GM18867 (cell line): ENCODE results near the gene OR2H1.

Experiments
- ATAC-seq: cut with Tn5 transposase; IDR thresholded peaks from one replicate; pipeline ENCODE4 v1.9.1; 2021; ENCODE audit warnings: mild to moderate bottlenecking, moderate library complexity; ENCODE audit not compliant: unreplicated experiment

OR2H1 gene

GRCh38 chr6:29509239-29509638 lies 52.3 kb downstream of the OR2H1 start:
- peak; percentile 69 for ATAC-seq

DNA sequence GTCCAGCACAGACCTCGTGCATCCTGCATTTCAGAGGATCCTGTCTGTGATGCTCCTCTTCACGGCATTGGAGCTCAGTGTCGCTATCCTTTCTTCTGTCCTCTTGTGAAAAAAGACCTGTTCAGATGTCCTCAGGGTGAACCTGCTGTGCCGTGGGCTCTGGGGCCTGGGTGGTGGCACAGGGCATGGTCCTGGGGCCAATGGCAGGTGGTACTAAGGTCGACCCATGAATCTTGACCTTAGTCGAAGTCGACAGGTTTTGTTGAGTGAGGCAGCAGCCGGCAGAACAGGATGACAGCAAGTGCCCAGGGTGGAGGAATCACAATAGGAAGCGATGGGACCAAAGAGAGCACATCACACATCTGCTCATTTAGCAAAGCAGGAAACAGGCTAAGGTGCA lies 52.8 kb downstream of the OR2H1 start:
- no peak for ATAC-seq

GRCh38 chr6:29510202-29510601 lies 53.2 kb downstream of the OR2H1 start:
- no peak for ATAC-seq

DNA sequence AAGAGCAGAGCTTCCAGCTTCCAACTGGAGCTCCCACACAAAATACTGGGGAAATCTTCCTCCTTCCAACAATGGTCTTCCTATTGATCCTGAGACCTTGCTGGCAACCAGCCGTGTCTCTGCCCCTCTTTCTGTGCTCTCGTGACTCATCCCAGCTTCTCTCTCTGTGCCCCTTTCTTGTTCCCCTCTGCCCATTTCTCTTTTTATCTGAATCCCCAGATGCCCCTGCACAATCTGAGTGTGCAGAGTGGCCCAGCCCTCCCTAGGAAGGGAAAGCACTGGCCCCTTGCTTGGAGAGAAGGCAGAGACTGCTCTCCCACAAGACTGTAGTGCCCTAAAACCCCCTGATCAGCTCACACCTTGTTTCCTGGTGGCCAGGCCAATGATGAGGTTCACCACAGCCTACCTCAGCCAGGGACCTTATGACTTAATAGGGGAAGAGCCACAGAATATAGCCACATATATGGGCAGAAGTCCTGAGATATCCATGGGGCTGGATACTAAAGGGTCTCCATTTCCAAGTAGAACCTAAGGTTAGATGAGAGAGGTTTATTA lies 53.9 kb downstream of the OR2H1 start:
- ATAC-seq, result no peak
